ENCODE data around the gene PTAR1. TPM values are rescaled to one million over a fixed set of nuclear protein-coding genes. Genes with fewer than 3 reads are reported as not detected.

The PTAR1 gene
- polyA plus RNA-seq, 2 of the 4 experiments (the other 2 are of a cell fraction): 16.6 to 32.4 TPM

GRCh38 chr9:69677931-69678330, 81.9 kb downstream of the PTAR1 start (continued):
- no peak for TF ChIP-seq REST (IDR thresholded peaks at IDR 0.05)
- TF ChIP-seq CHD2 (IDR thresholded peaks at IDR 0.05; ENCODE audit: low read length, partially characterized antibody): no peak
- no peak for TF ChIP-seq MYC (IDR thresholded peaks at IDR 0.05; ENCODE audit: borderline replicate concordance, low read length)
- no peak for TF ChIP-seq BCL3 (IDR thresholded peaks at IDR 0.05)
- no peak for TF ChIP-seq JUNB (IDR thresholded peaks at IDR 0.05)
- TF ChIP-seq, protein P1, sequence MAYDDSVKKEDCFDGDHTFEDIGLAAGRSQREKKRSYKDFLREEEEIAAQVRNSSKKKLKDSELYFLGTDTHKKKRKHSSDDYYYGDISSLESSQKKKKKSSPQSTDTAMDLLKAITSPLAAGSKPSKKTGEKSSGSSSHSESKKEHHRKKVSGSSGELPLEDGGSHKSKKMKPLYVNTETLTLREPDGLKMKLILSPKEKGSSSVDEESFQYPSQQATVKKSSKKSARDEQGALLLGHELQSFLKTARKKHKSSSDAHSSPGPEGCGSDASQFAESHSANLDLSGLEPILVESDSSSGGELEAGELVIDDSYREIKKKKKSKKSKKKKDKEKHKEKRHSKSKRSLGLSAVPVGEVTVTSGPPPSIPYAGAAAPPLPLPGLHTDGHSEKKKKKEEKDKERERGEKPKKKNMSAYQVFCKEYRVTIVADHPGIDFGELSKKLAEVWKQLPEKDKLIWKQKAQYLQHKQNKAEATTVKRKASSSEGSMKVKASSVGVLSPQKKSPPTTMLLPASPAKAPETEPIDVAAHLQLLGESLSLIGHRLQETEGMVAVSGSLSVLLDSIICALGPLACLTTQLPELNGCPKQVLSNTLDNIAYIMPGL (CRISPR knock-in tag; IDR thresholded peaks at IDR 0.05; ENCODE audit: borderline replicate concordance): no peak
- TF ChIP-seq NFE2L2 (conservative IDR thresholded peaks at IDR 0.05; ENCODE audit: low read length): no peak
- no peak for TF ChIP-seq ZC3H11A (IDR thresholded peaks at IDR 0.05)

DNA sequence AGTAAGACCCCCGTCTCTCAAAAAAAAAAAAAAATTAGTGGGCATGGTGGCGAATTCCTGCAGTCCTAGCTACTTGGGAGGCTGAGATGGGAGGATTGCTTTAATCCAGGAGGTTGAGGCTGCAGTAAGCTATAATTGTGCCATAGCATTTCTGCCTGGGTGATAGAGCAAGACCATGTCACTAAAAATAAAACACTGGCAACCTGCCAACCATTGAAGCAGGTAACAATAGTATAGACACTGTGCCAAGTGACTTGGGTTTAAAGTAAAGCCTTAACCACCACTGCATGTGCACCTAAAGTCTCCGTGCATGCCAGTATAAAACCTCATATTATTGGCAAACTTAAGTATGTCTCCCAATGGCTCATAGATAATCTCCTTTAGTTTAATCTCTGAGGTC, 84.2 kb downstream of the PTAR1 start:
- ATAC-seq (no peak), DNase-seq (ENCODE audit: low read depth in 1 of 2, low spot score in 1 of 2) (no peak), FAIRE-seq (no peak)
- no peak overlapping the region for H3K4me3 ChIP-seq
- TF ChIP-seq HES2 (IDR thresholded peaks at IDR 0.05) (no peak), NR3C1 (IDR thresholded peaks at IDR 0.05) (no peak), TP53 (CRISPR knock-in tag; IDR thresholded peaks at IDR 0.05) (no peak), BHLHE40 (IDR thresholded peaks at IDR 0.05; ENCODE audit: low read depth, low read length) (no peak), NPAS2 (CRISPR knock-in tag; IDR thresholded peaks at IDR 0.05; ENCODE audit: borderline replicate concordance) (no peak), RNF2 (IDR thresholded peaks at IDR 0.05; ENCODE audit: borderline replicate concordance, low read depth) (no peak), SMC3 (IDR thresholded peaks at IDR 0.05) (no peak), EHMT2 (IDR thresholded peaks at IDR 0.05; ENCODE audit: low read depth) (no peak), HDAC2 (IDR thresholded peaks at IDR 0.05) (no peak), NFE2L2 (conservative IDR thresholded peaks at IDR 0.05; ENCODE audit: low read length) (no peak), MYC (IDR thresholded peaks at IDR 0.05; ENCODE audit: borderline replicate concordance, low read length) (no peak)
- TF ChIP-seq, protein P2, sequence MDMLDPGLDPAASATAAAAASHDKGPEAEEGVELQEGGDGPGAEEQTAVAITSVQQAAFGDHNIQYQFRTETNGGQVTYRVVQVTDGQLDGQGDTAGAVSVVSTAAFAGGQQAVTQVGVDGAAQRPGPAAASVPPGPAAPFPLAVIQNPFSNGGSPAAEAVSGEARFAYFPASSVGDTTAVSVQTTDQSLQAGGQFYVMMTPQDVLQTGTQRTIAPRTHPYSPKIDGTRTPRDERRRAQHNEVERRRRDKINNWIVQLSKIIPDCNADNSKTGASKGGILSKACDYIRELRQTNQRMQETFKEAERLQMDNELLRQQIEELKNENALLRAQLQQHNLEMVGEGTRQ (IDR thresholded peaks at IDR 0.05): no peak
- ChIA-PET POLR2A (no interaction called here), CTCF (no interaction called here)
- no peak overlapping the region for H3K27ac ChIP-seq
- no peak overlapping the region for H3K4me2 ChIP-seq
- H3K9me3 ChIP-seq: no peaks in the 10 kb centered on the region
- no peaks in the 10 kb centered on the region for H3K4me1 ChIP-seq
- WGBS (ENCODE audit: missing lambda C conversion rate): 49% methylated on average over 3 of the region's 3 CpGs

Data from A549 (cell line).